HG02970 (cell line): Measurements from ENCODE around the gene ERC2.

ENCODE experiments used
- ATAC-seq: cut with Tn5 transposase; IDR thresholded peaks from one replicate; pipeline ENCODE4 v1.9.1; 2021; ENCODE audit warnings: mild to moderate bottlenecking, moderate library complexity, moderate number of reproducible peaks; ENCODE audit not compliant: unreplicated experiment, low FRiP score

Gene ERC2

GRCh38 chr3:55532806-55533205 is 935.5 kb downstream of the ERC2 start:
- no peak for ATAC-seq

GRCh38 chr3:55531321-55531720 is 936.9 kb downstream of the ERC2 start:
- ATAC-seq: no peak

GRCh38 chr3:55527361-55527760 is 940.9 kb downstream of the ERC2 start:
- no peak for ATAC-seq

GRCh38 chr3:55526332-55527030 is 941.8 kb downstream of the ERC2 start:
- ATAC-seq: no peak

GRCh38 chr3:55525436-55525835 is 942.8 kb downstream of the ERC2 start:
- no peak for ATAC-seq

GRCh38 chr3:55524565-55525244 is 943.6 kb downstream of the ERC2 start:
- ATAC-seq: no peak

- no peak for ATAC-seq
Measured at GRCh38 chr3:55523471-55523870, 944.8 kb downstream of the ERC2 start.

GRCh38 chr3:55521738-55522421 is 946.4 kb downstream of the ERC2 start:
- no peak for ATAC-seq

GRCh38 chr3:55521064-55521737 is 947.1 kb downstream of the ERC2 start:
- ATAC-seq: no peak

- no peak for ATAC-seq
Measured at GRCh38 chr3:55519019-55519418, 949.2 kb downstream of the ERC2 start.

- no peak for ATAC-seq
Measured at GRCh38 chr3:55518451-55518850, 949.8 kb downstream of the ERC2 start.

GRCh38 chr3:55516392-55517030 is 951.8 kb downstream of the ERC2 start:
- ATAC-seq: no peak

GRCh38 chr3:55515550-55516246 is 952.6 kb downstream of the ERC2 start:
- no peak for ATAC-seq

GRCh38 chr3:55514962-55515361 is 953.3 kb downstream of the ERC2 start:
- ATAC-seq: no peak

GRCh38 chr3:55512571-55513343 is 955.5 kb downstream of the ERC2 start:
- ATAC-seq: no peak

GRCh38 chr3:55511895-55512570 is 956.2 kb downstream of the ERC2 start:
- no peak for ATAC-seq

- no peak for ATAC-seq
Measured at GRCh38 chr3:55508335-55508734, 959.9 kb downstream of the ERC2 start.

GRCh38 chr3:55507808-55508207 is 960.5 kb downstream of the ERC2 start:
- ATAC-seq: no peak

- no peak for ATAC-seq
Measured at GRCh38 chr3:55505776-55506175, 962.5 kb downstream of the ERC2 start.
